ENCODE results near the gene HMGA1. TPM values are rescaled to one million over a fixed set of nuclear protein-coding genes. Genes with fewer than 3 reads are reported as not detected.
A peak's percentile ranks its signal among the peaks of the same experiment; 100 is the strongest.

The HMGA1 gene
- total RNA-seq, 1 experiment from 2014 or later = 2,446 TPM

DNA sequence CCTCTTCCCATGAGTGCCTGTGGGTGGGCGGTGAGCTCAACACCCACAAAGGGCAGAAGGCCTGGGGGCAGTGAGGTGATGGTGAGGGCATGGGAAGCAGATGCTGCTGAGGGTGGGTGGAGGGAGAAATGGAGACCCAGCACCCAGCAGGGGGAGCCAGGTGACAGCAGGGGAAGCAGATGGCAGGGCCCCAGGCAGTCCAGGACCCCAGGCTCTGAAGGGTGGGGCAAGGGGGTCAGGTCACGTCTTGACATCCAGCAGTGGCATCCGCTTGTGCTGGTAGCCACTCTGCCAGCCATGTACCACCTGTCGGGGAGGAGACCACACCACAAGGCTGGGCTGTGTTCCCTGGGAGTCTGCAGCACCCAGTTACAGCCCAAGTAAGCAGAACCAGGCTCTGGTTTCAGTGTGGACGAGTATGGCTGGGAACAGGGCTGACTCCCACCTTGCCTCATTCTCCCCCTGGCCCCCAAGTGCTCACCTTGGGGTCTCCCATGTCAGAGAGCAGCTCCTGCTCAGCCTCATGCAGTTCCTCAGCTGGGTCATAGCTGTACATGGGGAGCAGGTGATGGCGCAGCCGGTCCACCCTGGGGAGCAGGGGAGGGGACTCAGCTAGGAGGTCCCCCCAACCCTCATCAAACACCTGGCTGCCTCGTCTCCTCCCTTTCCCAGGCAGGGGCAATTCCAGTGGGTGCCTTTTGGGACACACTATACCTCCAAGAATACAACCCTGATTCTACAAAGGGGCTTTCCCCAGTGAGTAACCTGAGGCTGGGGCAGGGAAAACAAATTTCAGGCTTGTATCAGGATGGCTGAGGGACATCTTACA, 10.1 kb downstream of the HMGA1 start (continued):
- TF ChIP-seq ZBTB21 (CRISPR knock-in tag; IDR thresholded peaks at IDR 0.05; ENCODE audit: borderline replicate concordance) (0 out of 2 replicates have a peak, but pooled peaks have one; percentile 50), NFYB (CRISPR knock-in tag; conservative IDR thresholded peaks at IDR 0.05; ENCODE audit: low read depth) (peak; percentile 56), CREB1 (CRISPR knock-in tag; IDR thresholded peaks at IDR 0.05) (peak; percentile 91; the same call in 1 of the 2 replicates), GTF2I (CRISPR knock-in tag; conservative IDR thresholded peaks at IDR 0.05) (no peak), TEAD1 (CRISPR knock-in tag; IDR thresholded peaks at IDR 0.05) (peak; percentile 73; the same call in 1 of the 2 replicates), ZNF219 (CRISPR knock-in tag; IDR thresholded peaks at IDR 0.05; ENCODE audit: borderline replicate concordance) (no peak), SP1 (CRISPR knock-in tag; conservative IDR thresholded peaks at IDR 0.05) (peak; percentile 90), ZNF317 (CRISPR knock-in tag; IDR thresholded peaks at IDR 0.05; ENCODE audit: borderline replicate concordance, low read depth) (no peak), PRRX2 (CRISPR knock-in tag; IDR thresholded peaks at IDR 0.05) (peak; percentile 98), RORB (CRISPR knock-in tag; IDR thresholded peaks at IDR 0.05) (no peak), SMAD3 (CRISPR knock-in tag; IDR thresholded peaks at IDR 0.05; ENCODE audit: borderline replicate concordance) (no peak), ZNF416 (CRISPR knock-in tag; IDR thresholded peaks at IDR 0.05) (peak; percentile 99), NFATC4 (CRISPR knock-in tag; IDR thresholded peaks at IDR 0.05) (peak; percentile 95), FOXK1 (CRISPR knock-in tag; IDR thresholded peaks at IDR 0.05) (peak; percentile 57; the same call in 1 of the 2 replicates), RELA (CRISPR knock-in tag; IDR thresholded peaks at IDR 0.05; ENCODE audit: borderline replicate concordance) (peak; percentile 85; the same call in 1 of the 2 replicates), KAT7 (CRISPR knock-in tag; IDR thresholded peaks at IDR 0.05; ENCODE audit: borderline replicate concordance) (0 out of 2 replicates have a peak, but pooled peaks have one; percentile 62)
- TF ChIP-seq, protein P1, sequence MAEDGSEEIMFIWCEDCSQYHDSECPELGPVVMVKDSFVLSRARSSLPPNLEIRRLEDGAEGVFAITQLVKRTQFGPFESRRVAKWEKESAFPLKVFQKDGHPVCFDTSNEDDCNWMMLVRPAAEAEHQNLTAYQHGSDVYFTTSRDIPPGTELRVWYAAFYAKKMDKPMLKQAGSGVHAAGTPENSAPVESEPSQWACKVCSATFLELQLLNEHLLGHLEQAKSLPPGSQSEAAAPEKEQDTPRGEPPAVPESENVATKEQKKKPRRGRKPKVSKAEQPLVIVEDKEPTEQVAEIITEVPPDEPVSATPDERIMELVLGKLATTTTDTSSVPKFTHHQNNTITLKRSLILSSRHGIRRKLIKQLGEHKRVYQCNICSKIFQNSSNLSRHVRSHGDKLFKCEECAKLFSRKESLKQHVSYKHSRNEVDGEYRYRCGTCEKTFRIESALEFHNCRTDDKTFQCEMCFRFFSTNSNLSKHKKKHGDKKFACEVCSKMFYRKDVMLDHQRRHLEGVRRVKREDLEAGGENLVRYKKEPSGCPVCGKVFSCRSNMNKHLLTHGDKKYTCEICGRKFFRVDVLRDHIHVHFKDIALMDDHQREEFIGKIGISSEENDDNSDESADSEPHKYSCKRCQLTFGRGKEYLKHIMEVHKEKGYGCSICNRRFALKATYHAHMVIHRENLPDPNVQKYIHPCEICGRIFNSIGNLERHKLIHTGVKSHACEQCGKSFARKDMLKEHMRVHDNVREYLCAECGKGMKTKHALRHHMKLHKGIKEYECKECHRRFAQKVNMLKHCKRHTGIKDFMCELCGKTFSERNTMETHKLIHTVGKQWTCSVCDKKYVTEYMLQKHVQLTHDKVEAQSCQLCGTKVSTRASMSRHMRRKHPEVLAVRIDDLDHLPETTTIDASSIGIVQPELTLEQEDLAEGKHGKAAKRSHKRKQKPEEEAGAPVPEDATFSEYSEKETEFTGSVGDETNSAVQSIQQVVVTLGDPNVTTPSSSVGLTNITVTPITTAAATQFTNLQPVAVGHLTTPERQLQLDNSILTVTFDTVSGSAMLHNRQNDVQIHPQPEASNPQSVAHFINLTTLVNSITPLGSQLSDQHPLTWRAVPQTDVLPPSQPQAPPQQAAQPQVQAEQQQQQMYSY (CRISPR knock-in tag; IDR thresholded peaks at IDR 0.05) = no peak
- TF ChIP-seq, protein P2, sequence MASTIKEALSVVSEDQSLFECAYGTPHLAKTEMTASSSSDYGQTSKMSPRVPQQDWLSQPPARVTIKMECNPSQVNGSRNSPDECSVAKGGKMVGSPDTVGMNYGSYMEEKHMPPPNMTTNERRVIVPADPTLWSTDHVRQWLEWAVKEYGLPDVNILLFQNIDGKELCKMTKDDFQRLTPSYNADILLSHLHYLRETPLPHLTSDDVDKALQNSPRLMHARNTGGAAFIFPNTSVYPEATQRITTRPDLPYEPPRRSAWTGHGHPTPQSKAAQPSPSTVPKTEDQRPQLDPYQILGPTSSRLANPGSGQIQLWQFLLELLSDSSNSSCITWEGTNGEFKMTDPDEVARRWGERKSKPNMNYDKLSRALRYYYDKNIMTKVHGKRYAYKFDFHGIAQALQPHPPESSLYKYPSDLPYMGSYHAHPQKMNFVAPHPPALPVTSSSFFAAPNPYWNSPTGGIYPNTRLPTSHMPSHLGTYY (CRISPR knock-in tag; IDR thresholded peaks at IDR 0.05) = peak; percentile 94
- TF ChIP-seq, protein P3, sequence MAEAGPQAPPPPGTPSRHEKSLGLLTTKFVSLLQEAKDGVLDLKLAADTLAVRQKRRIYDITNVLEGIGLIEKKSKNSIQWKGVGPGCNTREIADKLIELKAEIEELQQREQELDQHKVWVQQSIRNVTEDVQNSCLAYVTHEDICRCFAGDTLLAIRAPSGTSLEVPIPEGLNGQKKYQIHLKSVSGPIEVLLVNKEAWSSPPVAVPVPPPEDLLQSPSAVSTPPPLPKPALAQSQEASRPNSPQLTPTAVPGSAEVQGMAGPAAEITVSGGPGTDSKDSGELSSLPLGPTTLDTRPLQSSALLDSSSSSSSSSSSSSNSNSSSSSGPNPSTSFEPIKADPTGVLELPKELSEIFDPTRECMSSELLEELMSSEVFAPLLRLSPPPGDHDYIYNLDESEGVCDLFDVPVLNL (CRISPR knock-in tag; IDR thresholded peaks at IDR 0.05; ENCODE audit: borderline replicate concordance, low read depth) = no peak
- TF ChIP-seq, protein P4, sequence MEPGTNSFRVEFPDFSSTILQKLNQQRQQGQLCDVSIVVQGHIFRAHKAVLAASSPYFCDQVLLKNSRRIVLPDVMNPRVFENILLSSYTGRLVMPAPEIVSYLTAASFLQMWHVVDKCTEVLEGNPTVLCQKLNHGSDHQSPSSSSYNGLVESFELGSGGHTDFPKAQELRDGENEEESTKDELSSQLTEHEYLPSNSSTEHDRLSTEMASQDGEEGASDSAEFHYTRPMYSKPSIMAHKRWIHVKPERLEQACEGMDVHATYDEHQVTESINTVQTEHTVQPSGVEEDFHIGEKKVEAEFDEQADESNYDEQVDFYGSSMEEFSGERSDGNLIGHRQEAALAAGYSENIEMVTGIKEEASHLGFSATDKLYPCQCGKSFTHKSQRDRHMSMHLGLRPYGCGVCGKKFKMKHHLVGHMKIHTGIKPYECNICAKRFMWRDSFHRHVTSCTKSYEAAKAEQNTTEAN (CRISPR knock-in tag; IDR thresholded peaks at IDR 0.05) = peak; percentile 91
- TF ChIP-seq, protein P5, sequence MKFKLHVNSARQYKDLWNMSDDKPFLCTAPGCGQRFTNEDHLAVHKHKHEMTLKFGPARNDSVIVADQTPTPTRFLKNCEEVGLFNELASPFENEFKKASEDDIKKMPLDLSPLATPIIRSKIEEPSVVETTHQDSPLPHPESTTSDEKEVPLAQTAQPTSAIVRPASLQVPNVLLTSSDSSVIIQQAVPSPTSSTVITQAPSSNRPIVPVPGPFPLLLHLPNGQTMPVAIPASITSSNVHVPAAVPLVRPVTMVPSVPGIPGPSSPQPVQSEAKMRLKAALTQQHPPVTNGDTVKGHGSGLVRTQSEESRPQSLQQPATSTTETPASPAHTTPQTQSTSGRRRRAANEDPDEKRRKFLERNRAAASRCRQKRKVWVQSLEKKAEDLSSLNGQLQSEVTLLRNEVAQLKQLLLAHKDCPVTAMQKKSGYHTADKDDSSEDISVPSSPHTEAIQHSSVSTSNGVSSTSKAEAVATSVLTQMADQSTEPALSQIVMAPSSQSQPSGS (CRISPR knock-in tag; IDR thresholded peaks at IDR 0.05; ENCODE audit: borderline replicate concordance, low read depth) = peak; percentile 36; the same call in 1 of the 2 replicates
- TF ChIP-seq, protein P6, sequence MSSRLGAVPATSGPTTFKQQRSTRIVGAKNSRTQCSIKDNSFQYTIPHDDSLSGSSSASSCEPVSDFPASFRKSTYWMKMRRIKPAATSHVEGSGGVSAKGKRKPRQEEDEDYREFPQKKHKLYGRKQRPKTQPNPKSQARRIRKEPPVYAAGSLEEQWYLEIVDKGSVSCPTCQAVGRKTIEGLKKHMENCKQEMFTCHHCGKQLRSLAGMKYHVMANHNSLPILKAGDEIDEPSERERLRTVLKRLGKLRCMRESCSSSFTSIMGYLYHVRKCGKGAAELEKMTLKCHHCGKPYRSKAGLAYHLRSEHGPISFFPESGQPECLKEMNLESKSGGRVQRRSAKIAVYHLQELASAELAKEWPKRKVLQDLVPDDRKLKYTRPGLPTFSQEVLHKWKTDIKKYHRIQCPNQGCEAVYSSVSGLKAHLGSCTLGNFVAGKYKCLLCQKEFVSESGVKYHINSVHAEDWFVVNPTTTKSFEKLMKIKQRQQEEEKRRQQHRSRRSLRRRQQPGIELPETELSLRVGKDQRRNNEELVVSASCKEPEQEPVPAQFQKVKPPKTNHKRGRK (CRISPR knock-in tag; IDR thresholded peaks at IDR 0.05; ENCODE audit: borderline replicate concordance) = 0 out of 2 replicates have a peak, but pooled peaks have one; percentile 42
- TF ChIP-seq, protein P7, sequence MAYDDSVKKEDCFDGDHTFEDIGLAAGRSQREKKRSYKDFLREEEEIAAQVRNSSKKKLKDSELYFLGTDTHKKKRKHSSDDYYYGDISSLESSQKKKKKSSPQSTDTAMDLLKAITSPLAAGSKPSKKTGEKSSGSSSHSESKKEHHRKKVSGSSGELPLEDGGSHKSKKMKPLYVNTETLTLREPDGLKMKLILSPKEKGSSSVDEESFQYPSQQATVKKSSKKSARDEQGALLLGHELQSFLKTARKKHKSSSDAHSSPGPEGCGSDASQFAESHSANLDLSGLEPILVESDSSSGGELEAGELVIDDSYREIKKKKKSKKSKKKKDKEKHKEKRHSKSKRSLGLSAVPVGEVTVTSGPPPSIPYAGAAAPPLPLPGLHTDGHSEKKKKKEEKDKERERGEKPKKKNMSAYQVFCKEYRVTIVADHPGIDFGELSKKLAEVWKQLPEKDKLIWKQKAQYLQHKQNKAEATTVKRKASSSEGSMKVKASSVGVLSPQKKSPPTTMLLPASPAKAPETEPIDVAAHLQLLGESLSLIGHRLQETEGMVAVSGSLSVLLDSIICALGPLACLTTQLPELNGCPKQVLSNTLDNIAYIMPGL (CRISPR knock-in tag; IDR thresholded peaks at IDR 0.05) = no peak; the same call in 1 of the 2 replicates

Measured in WTC11 (cell line).